ENCODE data around the gene ACTG1.

Gene ACTG1

DNA sequence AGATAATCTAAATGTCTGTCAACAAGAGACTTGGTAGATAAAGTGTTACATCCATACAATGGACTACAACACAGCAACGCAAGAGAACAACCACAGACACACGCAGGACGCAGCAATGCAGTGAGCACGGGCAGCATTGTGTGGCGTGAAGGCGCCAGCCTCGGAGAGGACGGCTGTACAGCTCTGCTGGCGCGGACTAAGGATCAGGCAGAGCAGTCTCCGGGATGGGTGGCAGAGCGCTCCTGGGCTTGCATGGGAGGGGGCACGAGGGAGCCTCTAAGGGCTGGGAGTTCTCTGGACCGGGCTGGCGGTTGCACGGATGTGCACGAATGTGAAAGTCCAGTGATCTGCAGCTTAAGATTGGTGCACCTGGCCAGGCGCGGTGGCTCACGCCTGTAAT is 34.5 kb downstream of the ACTG1 start:
- DNase-seq = no peak

DNA sequence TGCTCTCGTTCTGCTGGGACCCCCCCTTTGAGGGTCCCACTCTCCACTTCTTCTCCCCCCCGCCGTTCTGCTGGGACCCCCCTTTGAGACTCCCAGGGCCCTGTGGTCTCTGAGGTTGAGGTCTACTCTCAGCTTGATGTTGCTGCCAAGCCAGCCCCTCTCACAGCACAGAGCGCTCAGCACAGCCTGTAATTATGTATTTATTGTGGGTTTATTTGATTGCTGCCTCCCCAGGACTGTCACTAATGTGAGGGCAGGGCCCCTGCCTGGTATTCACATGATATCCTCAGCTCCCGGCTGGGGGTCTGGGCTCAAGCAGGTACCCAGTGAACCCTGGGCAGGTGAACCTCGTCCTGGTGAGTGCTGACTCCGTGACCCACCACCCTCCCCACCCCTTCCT is 35.4 kb downstream of the ACTG1 start:
- DNase-seq = no peak

GRCh38 chr17:81476635-81477034 is 36.0 kb downstream of the ACTG1 start:
- no peak for DNase-seq

GRCh38 chr17:81476097-81476496 is 36.5 kb downstream of the ACTG1 start:
- no peak for DNase-seq

DNA sequence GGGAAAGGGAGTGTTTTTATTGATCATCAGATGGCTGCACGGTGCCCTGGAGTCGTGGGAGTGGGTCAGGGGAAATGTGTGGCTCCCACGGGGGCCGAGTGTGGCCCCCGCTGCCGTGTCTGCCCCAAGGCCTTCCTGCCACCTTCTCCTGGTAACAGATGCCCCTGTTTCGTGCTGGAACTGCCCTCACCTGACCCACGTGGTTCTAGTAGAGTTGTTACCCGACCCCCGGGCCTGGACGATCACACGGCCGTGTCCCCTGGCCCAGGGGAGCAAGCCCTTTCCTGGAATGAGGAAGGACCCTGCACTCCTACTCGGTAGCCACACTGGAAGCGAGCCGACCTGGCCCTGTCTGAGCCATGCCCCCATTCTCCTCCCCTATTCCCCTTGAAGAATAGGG is 37.6 kb downstream of the ACTG1 start:
- DNase-seq = no peak

- DNase-seq = no peak
These were observed 39.6 kb downstream of the ACTG1 start for GRCh38 chr17:81473019-81473418.

DNA sequence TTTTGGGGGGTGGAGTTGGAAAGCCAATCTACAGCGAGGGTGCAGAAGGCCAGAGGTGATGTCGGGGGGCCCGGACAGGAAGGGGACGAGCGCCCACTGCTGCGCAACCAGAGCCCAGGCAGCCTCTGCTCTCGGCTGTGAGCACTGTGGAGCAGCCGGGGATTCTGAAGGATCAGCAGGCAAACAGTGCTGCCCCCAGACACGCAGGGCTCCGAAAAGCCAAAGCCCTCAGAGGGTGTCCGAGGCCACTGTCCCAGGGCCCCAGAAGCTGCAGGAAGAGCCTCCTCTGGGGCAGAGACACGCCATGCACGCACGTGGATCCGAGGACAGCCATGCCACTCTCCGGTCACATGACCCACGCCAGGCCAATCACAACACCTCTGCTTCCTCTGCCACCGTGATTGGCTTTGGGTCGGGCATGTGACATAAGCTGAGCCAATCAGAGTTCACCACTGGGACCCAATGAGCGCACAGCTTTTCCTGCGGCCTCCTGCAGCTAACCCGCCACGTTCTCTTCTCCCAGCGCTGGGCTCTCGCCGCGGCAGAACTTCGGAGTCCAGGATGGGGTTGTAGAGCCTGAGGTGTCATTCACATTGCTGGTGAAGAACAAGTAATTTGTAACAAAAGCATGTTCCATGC is 40.7 kb downstream of the ACTG1 start:
- no peak for DNase-seq

DNA sequence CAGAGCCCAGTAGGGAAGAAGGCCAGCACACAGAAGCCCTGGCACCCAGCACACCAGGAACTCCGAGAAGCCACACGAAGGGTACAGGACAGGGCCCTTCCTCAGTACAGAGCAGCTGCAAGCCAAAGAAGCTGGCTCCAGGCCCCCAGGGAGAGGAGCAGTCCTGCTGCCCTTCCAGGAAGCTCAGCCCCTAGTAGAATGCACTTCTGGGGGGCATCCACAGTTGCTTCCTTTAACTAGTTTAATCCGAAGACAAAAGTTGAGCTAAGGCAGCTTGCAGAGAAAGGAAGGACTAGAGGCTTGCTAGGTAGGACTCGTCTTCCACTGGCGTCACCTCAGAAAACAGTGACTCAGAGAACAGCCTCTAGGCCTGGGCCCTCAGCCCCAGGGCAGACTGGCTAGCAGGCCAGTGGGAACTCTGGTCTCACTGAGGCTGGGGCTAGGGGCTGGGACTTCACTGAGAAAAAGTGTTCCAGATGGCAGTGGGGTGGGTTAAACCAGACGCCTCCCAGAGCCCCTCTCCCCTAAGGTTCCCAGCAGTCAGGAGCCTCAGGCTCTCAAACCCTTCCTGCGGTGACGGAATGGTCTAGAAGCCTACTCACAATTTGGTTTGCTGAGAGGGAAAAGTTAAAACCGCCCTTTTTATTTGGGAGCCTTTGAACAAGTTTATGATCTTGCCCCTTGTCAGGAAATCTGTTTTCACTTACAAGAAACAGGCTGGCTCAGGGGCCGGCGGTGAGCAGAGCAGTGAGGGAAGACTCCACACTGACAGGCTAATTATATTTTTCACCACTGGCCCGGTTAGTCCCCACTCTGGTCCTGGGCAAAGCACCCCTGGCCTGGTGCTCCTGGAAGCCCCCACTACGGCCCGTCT is 41.4 kb downstream of the ACTG1 start:
- no peak for DNase-seq

DNA sequence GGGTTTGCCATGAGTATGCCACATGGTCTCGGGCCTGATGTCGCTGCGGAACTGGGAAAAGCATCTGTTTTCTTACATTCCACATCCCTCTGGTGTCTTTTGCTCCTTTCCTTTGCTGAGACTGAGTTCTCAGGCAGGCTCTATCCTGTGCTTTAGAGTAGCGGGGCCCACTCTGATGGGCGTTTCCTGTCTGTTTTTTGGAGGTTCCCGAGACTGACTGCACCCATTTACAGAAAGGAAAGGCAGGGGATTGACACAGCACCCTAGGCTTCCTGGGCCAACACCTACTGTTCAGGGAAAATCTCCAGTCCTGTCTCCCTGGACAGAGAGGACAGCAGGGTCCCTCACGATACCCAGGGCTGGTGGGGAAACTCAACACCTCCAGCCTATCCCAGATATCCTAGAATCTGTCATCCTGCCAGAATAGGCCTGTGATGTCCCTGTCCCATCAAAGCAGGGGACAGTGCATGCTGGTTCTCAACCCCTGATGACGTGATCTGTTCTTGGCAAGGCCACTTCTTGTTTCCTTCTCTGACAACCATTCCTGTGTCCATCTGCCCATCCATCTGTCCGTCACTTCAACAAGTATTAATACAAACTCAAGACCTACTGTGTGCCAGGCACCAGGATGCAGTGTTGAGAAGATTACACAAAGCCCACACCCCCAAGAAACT is 42.2 kb downstream of the ACTG1 start:
- DNase-seq = no peak

DNA sequence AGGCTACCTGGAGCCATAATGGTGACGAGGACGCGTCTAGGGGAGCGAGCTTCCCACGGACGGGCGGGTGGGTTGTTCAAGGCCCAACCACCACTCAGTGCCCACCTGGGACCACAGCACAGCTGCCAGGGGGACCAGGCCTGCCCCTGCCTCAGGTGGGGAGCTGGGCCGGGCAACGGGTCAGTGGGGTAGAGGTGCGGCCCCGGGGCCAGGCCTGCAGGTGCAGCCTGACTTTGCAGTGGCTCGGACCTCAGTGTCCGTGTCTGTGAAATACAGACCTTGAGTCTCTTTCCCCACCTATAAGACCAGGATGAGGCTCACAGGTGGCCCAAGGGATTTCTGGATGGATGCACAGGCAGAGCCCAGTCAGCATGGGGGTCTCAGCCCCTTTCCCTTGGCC is 43.3 kb downstream of the ACTG1 start:
- no peak for DNase-seq

- no peak for DNase-seq
These were observed 43.9 kb downstream of the ACTG1 start for GRCh38 chr17:81468770-81469121.

GRCh38 chr17:81468111-81468769 is 44.4 kb downstream of the ACTG1 start:
- no peak for DNase-seq

DNA sequence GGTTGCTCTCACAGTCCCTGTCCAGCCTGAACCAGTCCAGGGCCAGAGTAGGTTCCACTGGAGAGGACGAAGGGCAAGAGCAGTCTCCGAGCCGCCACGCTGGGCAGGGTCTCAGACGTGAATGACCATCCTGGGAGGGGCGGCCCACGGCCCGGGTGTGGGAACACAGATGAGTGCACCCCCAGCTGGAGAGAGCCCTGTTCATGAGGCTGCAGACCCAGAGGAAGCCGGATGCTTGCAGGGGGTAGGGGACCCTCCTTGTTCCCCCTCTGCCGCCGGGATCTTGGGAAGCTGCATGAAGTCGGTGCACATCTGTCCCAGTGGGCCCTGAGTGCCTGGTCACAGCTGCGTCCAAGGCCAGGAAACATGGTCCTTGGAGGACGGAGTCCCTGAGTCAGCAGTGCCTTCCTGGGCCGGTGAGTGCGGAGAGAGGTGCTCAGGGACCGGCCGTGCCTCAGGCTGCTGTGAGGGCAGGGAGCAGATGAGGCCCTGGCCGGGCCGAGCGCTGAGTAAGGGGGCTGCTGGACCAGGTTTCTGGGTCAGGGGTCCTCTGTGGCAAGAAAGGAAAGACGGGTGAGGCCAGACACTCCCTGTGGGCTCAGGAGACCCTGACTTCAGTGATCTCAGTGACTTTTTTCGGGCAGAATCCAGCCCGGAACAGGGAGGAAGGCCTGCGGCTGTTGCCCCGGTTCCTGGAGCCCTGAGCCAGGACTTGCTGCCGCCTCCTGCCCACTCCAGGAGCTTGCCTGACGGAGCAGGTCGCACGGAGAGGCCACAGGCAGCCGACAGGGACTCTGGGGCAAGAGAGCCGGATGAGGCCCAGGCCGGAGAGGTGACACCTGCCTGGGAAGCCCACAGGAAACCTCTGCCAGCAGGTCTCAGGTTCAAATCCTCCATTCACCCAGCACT is 45.8 kb downstream of the ACTG1 start:
- no peak for DNase-seq

DNA sequence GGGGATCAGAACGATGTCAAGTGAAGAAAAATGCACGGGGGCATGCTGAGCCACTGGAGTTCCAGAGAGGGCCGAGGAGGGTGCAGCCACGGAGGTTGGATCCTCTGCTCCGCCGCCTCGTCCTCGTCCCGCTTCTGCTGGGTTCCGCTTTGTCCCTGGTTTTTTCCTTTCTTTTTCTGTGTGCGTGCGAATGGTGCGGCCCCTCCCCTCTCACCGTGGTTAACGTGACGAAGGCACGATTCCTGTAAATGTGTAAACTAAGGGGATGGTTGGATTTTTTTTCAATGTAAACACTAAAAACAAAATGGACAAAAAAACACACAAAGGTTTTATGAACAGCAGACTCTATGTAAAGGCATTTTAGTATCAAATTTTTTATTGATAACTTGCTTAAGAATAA is 46.7 kb downstream of the ACTG1 start:
- DNase-seq = no peak

DNA sequence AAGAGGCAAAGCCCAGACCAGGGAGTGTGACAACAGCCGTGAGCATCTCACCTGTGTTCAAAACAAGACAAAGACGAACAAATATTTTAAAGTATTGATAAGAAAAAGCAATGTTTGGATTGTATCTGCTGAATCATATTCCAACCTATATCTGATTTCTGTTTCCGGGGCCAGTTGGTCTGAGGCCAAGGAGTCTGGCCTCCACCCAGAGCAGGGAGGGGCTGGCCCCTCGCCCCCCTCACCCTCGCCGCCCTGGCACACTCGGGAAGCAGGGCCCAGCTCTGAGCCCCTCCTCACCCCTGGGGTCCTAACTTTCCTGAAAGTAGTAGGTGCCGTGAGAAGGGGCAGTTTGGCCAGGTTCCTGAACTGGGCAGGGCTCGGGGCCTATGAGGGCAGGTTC is 48.0 kb downstream of the ACTG1 start:
- no peak for DNase-seq

- DNase-seq = no peak
These were observed 49.1 kb downstream of the ACTG1 start for GRCh38 chr17:81463506-81463905.

- DNase-seq = no peak
These were observed 50.0 kb downstream of the ACTG1 start for GRCh38 chr17:81462506-81463125.

GRCh38 chr17:81461607-81462500 is 50.7 kb downstream of the ACTG1 start:
- DNase-seq = no peak

GRCh38 chr17:81460856-81461460 is 51.6 kb downstream of the ACTG1 start:
- no peak for DNase-seq

All from SIG-M5 (cell line).